Measurements from ENCODE around the gene FBXW8.
A peak's percentile ranks its signal among the peaks of the same experiment; 100 is the strongest.

FBXW8 gene

GRCh38 chr12:117036547-117036946, 125.8 kb downstream of the FBXW8 start:
- H3K27me3 ChIP-seq (ENCODE audit: insufficient read depth, poor library complexity, severe bottlenecking): no peaks in the 10 kb centered on the region
- H3K27ac ChIP-seq (replicated peaks): no peak overlapping the region
- no peak for DNase-seq (ENCODE audit: low read depth in 1 of 2, low spot score in 1 of 2)
- no peak for TF ChIP-seq CTCF (IDR thresholded peaks at IDR 0.05; ENCODE audit: insufficient read depth, low read length)
- peak; percentile 31; the same call in 1 of the 2 replicates for TF ChIP-seq POLR2AphosphoS5 (IDR thresholded peaks at IDR 0.05; ENCODE audit: low read depth)
- no peak overlapping the region for H3K4me3 ChIP-seq (replicated peaks; ENCODE audit: insufficient read depth, low read length)

GRCh38 chr12:117037289-117038022, 126.7 kb downstream of the FBXW8 start:
- H3K27me3 ChIP-seq (ENCODE audit: insufficient read depth, poor library complexity, severe bottlenecking): no peaks in the 10 kb centered on the region
- peak overlapping the region; percentile 43 for H3K27ac ChIP-seq (replicated peaks)
- no peak for DNase-seq (ENCODE audit: low read depth in 1 of 2, low spot score in 1 of 2)
- TF ChIP-seq CTCF (IDR thresholded peaks at IDR 0.05; ENCODE audit: insufficient read depth, low read length) (no peak), POLR2AphosphoS5 (IDR thresholded peaks at IDR 0.05; ENCODE audit: low read depth) (no peak; the same call in 1 of the 2 replicates), GABPA (IDR thresholded peaks at IDR 0.05; ENCODE audit: low read depth) (no peak)
- H3K4me3 ChIP-seq (replicated peaks; ENCODE audit: insufficient read depth, low read length): no peak overlapping the region

GRCh38 chr12:117038023-117038680, 127.4 kb downstream of the FBXW8 start:
- Histone ChIP-seq H3K4me3 (replicated peaks; ENCODE audit: insufficient read depth, low read length) (no peak overlapping the region), H3K27ac (replicated peaks) (peak overlapping the region; percentile 43), H3K27me3 (ENCODE audit: insufficient read depth, poor library complexity, severe bottlenecking) (no peaks in the 10 kb centered on the region)
- TF ChIP-seq CTCF (IDR thresholded peaks at IDR 0.05; ENCODE audit: insufficient read depth, low read length) (no peak), REST (IDR thresholded peaks at IDR 0.05; ENCODE audit: insufficient replicate concordance, low read depth) (no peak), GABPA (IDR thresholded peaks at IDR 0.05; ENCODE audit: low read depth) (no peak), POLR2AphosphoS5 (IDR thresholded peaks at IDR 0.05; ENCODE audit: low read depth) (no peak), SPI1 (IDR thresholded peaks at IDR 0.05; ENCODE audit: borderline replicate concordance, low read depth) (no peak)
- DNase-seq (ENCODE audit: low read depth in 1 of 2, low spot score in 1 of 2): no peak

GRCh38 chr12:117038919-117039318, 128.2 kb downstream of the FBXW8 start:
- no peak for TF ChIP-seq REST (IDR thresholded peaks at IDR 0.05; ENCODE audit: insufficient replicate concordance, low read depth)
- DNase-seq (ENCODE audit: low read depth in 1 of 2, low spot score in 1 of 2): no peak
- H3K27me3 ChIP-seq (ENCODE audit: insufficient read depth, poor library complexity, severe bottlenecking): no peaks in the 10 kb centered on the region
- H3K27ac ChIP-seq (replicated peaks): peak overlapping the region; percentile 86
- H3K4me3 ChIP-seq (replicated peaks; ENCODE audit: insufficient read depth, low read length): no peak overlapping the region

Data from HL-60 (cell line).